ENCODE results near the gene LCN10.

Gene LCN10

DNA sequence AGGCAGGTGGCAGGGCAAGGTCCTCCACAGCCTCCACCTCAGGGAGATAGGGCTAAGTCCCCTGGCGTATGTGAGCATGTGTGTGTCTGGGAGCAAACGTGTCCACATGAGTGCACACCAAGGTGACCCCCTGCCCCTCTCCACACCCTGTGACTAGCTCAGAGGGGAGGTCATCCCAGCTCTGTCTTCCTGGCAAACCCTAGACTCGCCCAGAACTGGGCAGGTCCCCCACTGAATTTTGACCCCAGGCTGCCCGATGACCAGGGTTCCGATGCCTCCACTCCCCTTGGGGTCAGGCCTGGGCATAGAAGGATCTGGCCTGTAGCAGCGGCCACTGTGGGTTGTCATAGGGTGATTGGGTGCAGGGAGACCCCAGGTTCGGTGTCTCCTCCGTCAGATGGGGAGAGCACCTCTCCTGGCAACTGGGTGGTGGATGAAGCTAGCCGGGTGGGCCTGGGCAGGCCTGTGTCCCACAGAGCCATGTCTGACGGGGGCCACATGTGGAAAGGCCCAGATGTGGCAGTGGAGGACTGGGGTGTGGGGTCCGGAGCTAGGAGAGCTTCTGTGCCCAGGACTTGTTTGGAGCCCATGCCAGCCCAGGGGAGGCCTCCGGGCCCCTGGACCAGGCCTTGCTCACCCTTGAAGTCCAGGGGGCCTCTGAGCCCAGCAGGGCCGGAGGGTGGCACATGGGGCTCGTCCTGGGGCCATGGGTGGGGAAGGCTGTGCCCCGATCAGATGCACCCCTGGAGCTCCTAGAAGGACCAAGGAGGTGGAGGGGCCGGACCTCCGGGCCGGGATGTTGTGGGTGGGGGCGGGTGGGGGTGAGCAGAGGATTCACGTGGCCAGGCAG, 24.2 kb downstream of the LCN10 start:
- H3K4me3 ChIP-seq (ENCODE audit: low read depth, low read length), result no peak overlapping the region
- TF ChIP-seq, protein P1, sequence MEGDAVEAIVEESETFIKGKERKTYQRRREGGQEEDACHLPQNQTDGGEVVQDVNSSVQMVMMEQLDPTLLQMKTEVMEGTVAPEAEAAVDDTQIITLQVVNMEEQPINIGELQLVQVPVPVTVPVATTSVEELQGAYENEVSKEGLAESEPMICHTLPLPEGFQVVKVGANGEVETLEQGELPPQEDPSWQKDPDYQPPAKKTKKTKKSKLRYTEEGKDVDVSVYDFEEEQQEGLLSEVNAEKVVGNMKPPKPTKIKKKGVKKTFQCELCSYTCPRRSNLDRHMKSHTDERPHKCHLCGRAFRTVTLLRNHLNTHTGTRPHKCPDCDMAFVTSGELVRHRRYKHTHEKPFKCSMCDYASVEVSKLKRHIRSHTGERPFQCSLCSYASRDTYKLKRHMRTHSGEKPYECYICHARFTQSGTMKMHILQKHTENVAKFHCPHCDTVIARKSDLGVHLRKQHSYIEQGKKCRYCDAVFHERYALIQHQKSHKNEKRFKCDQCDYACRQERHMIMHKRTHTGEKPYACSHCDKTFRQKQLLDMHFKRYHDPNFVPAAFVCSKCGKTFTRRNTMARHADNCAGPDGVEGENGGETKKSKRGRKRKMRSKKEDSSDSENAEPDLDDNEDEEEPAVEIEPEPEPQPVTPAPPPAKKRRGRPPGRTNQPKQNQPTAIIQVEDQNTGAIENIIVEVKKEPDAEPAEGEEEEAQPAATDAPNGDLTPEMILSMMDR (IDR thresholded peaks at IDR 0.05; ENCODE audit: low read depth, low read length, missing control alignments), result no peak
- no peak for DNase-seq (ENCODE audit: low read depth)

DNA sequence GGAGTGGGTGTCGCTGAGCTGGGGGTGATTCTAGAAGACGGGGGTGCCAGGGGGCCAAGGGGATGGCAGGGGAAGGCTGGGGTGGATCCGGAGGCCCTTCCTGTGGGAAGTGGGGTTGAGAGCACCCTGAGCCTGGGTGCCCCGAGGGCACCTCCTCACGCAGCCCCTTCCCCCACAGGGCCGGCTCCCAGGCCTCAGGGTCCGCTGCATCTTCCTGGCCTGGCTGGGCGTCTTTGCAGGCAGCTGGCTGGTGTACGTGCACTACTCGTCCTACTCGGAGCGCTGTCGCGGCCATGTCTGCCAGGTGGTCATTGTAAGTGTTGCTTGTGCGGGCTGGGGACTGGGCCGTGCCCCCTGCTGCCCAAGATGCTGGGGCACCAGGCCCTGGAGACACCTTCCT, 25.3 kb downstream of the LCN10 start:
- TF ChIP-seq, protein P1 (IDR thresholded peaks at IDR 0.05; ENCODE audit: low read depth, low read length, missing control alignments), result no peak
- no peak overlapping the region for H3K4me3 ChIP-seq (ENCODE audit: low read depth, low read length)
- DNase-seq (ENCODE audit: low read depth), result no peak

DNA sequence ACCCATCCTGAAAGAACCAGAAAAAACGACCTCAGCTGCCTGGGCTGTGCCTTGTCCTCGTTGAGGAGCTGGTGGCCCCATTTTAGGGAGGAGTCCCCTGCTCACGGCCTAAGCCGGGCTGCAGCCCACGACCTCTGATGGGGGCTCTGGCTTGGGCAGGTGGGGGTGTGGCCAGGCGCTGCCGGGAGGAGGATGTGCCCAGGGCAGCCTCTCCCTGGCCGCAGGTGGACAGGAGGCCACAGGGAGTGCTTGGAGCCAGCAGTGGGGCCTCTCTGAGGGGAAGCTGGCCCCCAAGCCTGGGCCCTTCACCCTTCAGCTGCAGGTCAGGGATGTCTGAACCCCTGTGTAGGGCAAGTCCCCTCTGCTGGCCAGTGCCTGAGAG, 27.9 kb downstream of the LCN10 start:
- DNase-seq (ENCODE audit: low read depth), result no peak
- TF ChIP-seq, protein P1 (IDR thresholded peaks at IDR 0.05; ENCODE audit: low read depth, low read length, missing control alignments), result no peak
- H3K4me3 ChIP-seq (ENCODE audit: low read depth, low read length), result no peak overlapping the region

DNA sequence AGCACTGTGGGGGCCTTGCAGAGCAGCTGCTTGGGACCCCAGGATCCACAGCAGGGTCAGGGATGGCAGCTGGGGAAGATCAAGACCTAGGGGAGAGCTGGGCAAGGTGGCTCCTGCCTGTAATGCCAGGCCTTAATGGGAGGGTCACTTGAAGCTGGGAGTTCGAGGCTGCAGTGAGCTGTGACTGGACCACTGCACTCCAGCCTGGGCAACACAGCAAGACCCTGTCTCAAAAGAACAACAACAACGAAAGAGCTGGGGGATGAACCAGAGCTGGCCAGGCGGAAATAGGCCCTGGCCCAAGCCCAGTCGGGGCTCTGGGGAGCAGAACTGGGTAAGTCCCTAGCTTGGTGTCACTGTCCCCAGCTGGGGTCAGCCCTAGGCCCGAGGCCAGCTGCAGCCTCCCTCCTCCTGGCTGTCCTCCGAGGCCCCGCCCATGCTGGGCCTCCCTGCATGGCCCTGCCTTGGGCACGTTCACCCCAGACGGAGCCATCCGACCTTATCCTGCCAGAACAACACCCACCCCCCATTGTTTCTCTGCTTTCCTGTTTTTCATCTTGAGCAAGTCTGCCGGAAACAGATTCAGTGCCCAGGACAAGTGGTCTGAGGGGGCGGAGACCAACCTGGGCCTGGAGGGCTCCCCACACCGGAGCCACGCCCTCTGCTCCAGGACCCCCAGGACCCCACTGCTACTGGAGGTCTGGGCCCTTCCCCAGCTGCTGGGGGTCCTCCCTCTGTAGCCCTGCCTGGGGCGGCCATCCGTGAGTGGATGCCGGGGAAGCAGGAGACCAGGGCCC, 28.4 kb downstream of the LCN10 start:
- TF ChIP-seq, protein P1 (IDR thresholded peaks at IDR 0.05; ENCODE audit: low read depth, low read length, missing control alignments), result no peak
- H3K4me3 ChIP-seq (ENCODE audit: low read depth, low read length), result no peak overlapping the region
- DNase-seq (ENCODE audit: low read depth), result no peak

DNA sequence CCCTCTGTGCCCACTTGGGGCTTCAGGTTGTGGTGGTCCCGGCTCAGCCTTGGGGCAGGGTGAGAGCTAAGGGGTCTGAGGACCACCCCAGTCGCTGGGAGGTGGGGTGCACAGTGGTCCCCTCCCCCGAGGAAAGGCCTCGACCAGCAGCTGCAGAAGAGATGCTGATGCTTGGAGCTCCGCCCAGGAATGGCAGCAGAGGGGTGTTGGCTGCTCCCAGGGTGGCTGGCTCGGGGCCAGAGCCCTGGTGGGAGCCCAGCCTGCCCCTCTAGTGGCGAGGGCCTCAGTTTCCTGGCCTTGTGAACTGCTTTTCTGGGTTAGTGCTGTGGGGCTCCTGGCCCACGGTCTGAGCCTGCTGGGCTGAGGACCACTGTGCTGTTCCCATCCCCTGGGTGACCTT, 29.2 kb downstream of the LCN10 start:
- no peak overlapping the region for H3K4me3 ChIP-seq (ENCODE audit: low read depth, low read length)
- no peak for DNase-seq (ENCODE audit: low read depth)

DNA sequence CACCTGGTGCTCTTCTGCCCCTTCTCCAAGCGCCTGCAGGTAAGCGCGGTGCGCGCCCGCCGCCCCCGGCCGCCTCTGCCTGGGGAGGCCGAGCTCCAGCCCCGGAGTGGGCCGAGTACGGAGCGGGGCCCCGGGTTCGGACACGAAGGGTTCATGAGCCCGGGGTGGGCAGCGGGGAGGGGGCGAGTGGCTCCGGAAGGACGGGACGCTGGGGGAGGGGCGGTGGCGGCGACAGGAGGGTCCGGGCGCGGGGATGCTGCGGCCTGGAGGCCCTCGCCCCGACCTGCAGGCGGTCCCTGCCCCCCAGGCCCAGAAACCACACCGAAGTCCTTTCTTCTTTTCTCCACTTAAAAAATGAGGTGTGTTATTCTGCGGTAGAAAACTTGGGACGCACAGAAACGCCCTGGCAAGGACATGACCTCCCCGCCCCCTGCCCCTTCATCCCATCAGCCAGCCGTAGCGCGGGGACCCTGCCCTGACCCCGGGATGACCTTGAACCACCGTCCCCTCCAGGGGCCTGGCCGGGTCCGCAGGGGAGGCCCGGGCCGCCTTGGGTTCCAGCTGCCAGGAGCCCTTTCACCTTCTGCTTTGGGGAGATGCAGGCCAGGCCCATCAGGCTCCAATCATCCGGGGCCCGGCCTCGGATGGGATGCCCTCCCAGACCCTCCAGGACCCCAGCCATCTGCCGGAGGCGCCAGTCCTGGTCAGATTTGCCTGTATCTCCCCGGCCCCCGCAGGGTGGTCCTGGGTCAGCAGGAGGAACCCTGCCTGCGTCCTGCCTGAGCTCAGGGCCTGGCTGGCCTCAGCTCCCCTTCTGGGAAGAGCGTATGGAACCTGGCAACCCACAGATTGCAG, 29.8 kb downstream of the LCN10 start:
- TF ChIP-seq, protein P1 (IDR thresholded peaks at IDR 0.05; ENCODE audit: low read depth, low read length, missing control alignments), result no peak
- no peak for DNase-seq (ENCODE audit: low read depth)
- H3K4me3 ChIP-seq (ENCODE audit: low read depth, low read length), result no peak overlapping the region

More for the DNA sequence above, 29.2 kb downstream of the LCN10 start:
- TF ChIP-seq, protein P1 (IDR thresholded peaks at IDR 0.05; ENCODE audit: low read depth, low read length, missing control alignments), result no peak
